Measurements from ENCODE around the gene CELF2.

Gene CELF2

GRCh38 chr10:11157292-11158076 is 139.8 kb downstream of the CELF2 start:
- no peak for ATAC-seq
- no peak for TF ChIP-seq ISL1 (CRISPR knock-in tag; IDR thresholded peaks at IDR 0.05)
- no peak for TF ChIP-seq PATZ1 (CRISPR knock-in tag; IDR thresholded peaks at IDR 0.05; ENCODE audit: borderline replicate concordance)
- no peak for TF ChIP-seq ESRRG (CRISPR knock-in tag; IDR thresholded peaks at IDR 0.05)
- no peak for TF ChIP-seq TCF4 (CRISPR knock-in tag; IDR thresholded peaks at IDR 0.05; ENCODE audit: borderline replicate concordance)

- TF ChIP-seq CREB5 (CRISPR knock-in tag; IDR thresholded peaks at IDR 0.05; ENCODE audit: low read depth) (no peak), ESRRG (CRISPR knock-in tag; IDR thresholded peaks at IDR 0.05) (no peak), ZNF70 (CRISPR knock-in tag; IDR thresholded peaks at IDR 0.05) (no peak), RARB (CRISPR knock-in tag; IDR thresholded peaks at IDR 0.05) (no peak), ZNF565 (CRISPR knock-in tag; conservative IDR thresholded peaks at IDR 0.05; ENCODE audit: low read depth) (no peak), POU6F1 (CRISPR knock-in tag; IDR thresholded peaks at IDR 0.05; ENCODE audit: borderline replicate concordance, low read depth) (no peak), PPARA (CRISPR knock-in tag; IDR thresholded peaks at IDR 0.05; ENCODE audit: borderline replicate concordance) (no peak), ARNTL (CRISPR knock-in tag; IDR thresholded peaks at IDR 0.05; ENCODE audit: borderline replicate concordance, low read depth) (no peak)
- ATAC-seq = no peak
These were observed 140.4 kb downstream of the CELF2 start for GRCh38 chr10:11158080-11158479.

- TF ChIP-seq PATZ1 (CRISPR knock-in tag; IDR thresholded peaks at IDR 0.05; ENCODE audit: borderline replicate concordance) = no peak
- TF ChIP-seq OSR1 (CRISPR knock-in tag; IDR thresholded peaks at IDR 0.05) = no peak
- no peak for ATAC-seq
These were observed 142.0 kb downstream of the CELF2 start for GRCh38 chr10:11159543-11160215.

GRCh38 chr10:11161096-11161495 is 143.4 kb downstream of the CELF2 start:
- TF ChIP-seq ARNTL (CRISPR knock-in tag; IDR thresholded peaks at IDR 0.05; ENCODE audit: borderline replicate concordance, low read depth) (no peak), PATZ1 (CRISPR knock-in tag; IDR thresholded peaks at IDR 0.05; ENCODE audit: borderline replicate concordance) (no peak), ZC3H10 (CRISPR knock-in tag; IDR thresholded peaks at IDR 0.05) (no peak), POU6F1 (CRISPR knock-in tag; IDR thresholded peaks at IDR 0.05; ENCODE audit: borderline replicate concordance, low read depth) (no peak), ZNF565 (CRISPR knock-in tag; conservative IDR thresholded peaks at IDR 0.05; ENCODE audit: low read depth) (no peak), ZNF70 (CRISPR knock-in tag; IDR thresholded peaks at IDR 0.05) (no peak), ZFP3 (CRISPR knock-in tag; IDR thresholded peaks at IDR 0.05) (no peak), RARB (CRISPR knock-in tag; IDR thresholded peaks at IDR 0.05) (no peak), GLIS3 (CRISPR knock-in tag; IDR thresholded peaks at IDR 0.05) (no peak), CSRNP3 (CRISPR knock-in tag; IDR thresholded peaks at IDR 0.05) (no peak), BACH2 (CRISPR knock-in tag; IDR thresholded peaks at IDR 0.05; ENCODE audit: borderline replicate concordance) (no peak)
- ATAC-seq = no peak

Measured in SK-N-SH treated with all-trans-retinoic acid at 6 μM for 48 hours (cell line).